GM12801 (cell line): ENCODE data around the gene FOXP1.

Experiments used
- CTCF ChIP-seq: IDR thresholded peaks from one replicate; pipeline ENCODE4 v1.5.1; 2011; ENCODE audit warnings: control low read depth; ENCODE audit not compliant: insufficient read length; ENCODE audit errors: extremely low read depth

Gene FOXP1

GRCh38 chr3:71502066-71502625, 81.4 kb downstream of the FOXP1 start:
- no peak for TF ChIP-seq CTCF

- TF ChIP-seq CTCF, result no peak
Measured at GRCh38 chr3:71500696-71501095, 82.8 kb downstream of the FOXP1 start.

GRCh38 chr3:71499227-71499876, 84.2 kb downstream of the FOXP1 start:
- TF ChIP-seq CTCF, result no peak

GRCh38 chr3:71498543-71498942, 85.0 kb downstream of the FOXP1 start:
- TF ChIP-seq CTCF, result no peak

GRCh38 chr3:71497971-71498444, 85.5 kb downstream of the FOXP1 start:
- TF ChIP-seq CTCF, result no peak

GRCh38 chr3:71497367-71497897, 86.1 kb downstream of the FOXP1 start:
- no peak for TF ChIP-seq CTCF

- no peak for TF ChIP-seq CTCF
Measured at GRCh38 chr3:71495708-71496472, 87.6 kb downstream of the FOXP1 start.
